B cell (primary cell): Measurements from ENCODE around the gene CFAP65. TPM values are rescaled to one million over a fixed set of nuclear protein-coding genes. Genes with fewer than 3 reads are reported as not detected.

Experiments
- ATAC-seq: fragments of 200-7000 bp; cut with Tn5 transposase; one replicate; pipeline ENCODE4 v1.10.0; 2021; ENCODE audit warnings: low read depth, mild to moderate bottlenecking, moderate number of reproducible peaks, moderate library complexity
- CTCF ChIA-PET: fragments of 350-600 bp; sonication (Branson Sonifier 250); formaldehyde crosslinking; loops from one replicate; lab custom pipeline; 2021; ENCODE audit warnings: antibody characterized with exemption, inconsistent platforms; lab: Charles Lee
- POLR2A ChIA-PET: fragments of 350-600 bp; sonication (Branson Sonifier 250); formaldehyde crosslinking; loops from one replicate; lab custom pipeline; 2021; ENCODE audit warnings: antibody characterized with exemption; lab: Charles Lee
- DNase-seq: peaks from one replicate; pipeline ENCODE4 v3.0.0; 2013
- H2AFZ ChIP-seq: 2 replicates; pipeline ENCODE4 v1.6.1; 2012; ENCODE audit warnings: mild to moderate bottlenecking, low read depth, low read length; ENCODE audit not compliant: insufficient read depth, poor library complexity, severe bottlenecking
- H3K27ac ChIP-seq, 2 donors: 1 replicate in 1 of 2; 2 replicates in 1 of 2; pipeline ENCODE4 v1.5.1; 2012 to 2013; ENCODE audit warnings: low read length in 2 of 2, mild to moderate bottlenecking in 2 of 2, moderate library complexity in 1 of 2
- H3K27me3 ChIP-seq, 4 experiments: fragments of 200-600 bp in 1 of 4; sonication (generic) in 1 of 4; replicated peaks in 1 of 4; 1 replicate in 2 of 4; 2 replicates in 2 of 4; pipeline versions ENCODE4 v1.6.1 to v1.7.0; 2013 to 2016; ENCODE audit warnings: low read length in 3 of 4, mild to moderate bottlenecking in 2 of 4, mixed read lengths in 1 of 4, moderate library complexity in 1 of 4; ENCODE audit not compliant: insufficient read depth in 4 of 4, control insufficient read depth in 3 of 4; ENCODE audit errors: control extremely low read depth in 1 of 4
- H3K36me3 ChIP-seq, 2 experiments: replicated peaks in 1 of 2; 1 replicate in 1 of 2; 2 replicates in 1 of 2; pipeline versions ENCODE4 v1.6.1 to v1.7.1; 2013; ENCODE audit warnings: low read length in 1 of 2; ENCODE audit not compliant: insufficient read depth in 2 of 2, control insufficient read depth in 1 of 2; ENCODE audit errors: control extremely low read depth in 1 of 2, extremely low read depth in 1 of 2
- H3K4me1 ChIP-seq, 2 donors: fragments of 200-600 bp in 1 of 2; sonication (generic) in 1 of 2; 1 replicate in 1 of 2; 2 replicates in 1 of 2; pipeline versions ENCODE4 v1.5.1 to v1.6.1; 2013 to 2017; ENCODE audit warnings: low read length in 2 of 2; ENCODE audit not compliant: control insufficient read depth in 2 of 2, insufficient read depth in 2 of 2
- H3K4me2 ChIP-seq: replicated peaks from 2 replicates; pipeline ENCODE3; 2012; ENCODE audit warnings: mild to moderate bottlenecking, low read depth, low read length; ENCODE audit not compliant: poor library complexity, severe bottlenecking
- H3K4me3 ChIP-seq, 5 experiments: fragments of 200-600 bp in 1 of 5; sonication (generic) in 1 of 5; 1 replicate in 3 of 5; 2 replicates in 2 of 5; pipeline versions ENCODE4 v1.5.1 to v1.7.0; 2011 to 2016; ENCODE audit warnings: low read length in 4 of 5, mild to moderate bottlenecking in 4 of 5, low read depth in 2 of 5, control low read depth in 1 of 5, moderate library complexity in 1 of 5; ENCODE audit not compliant: insufficient read depth in 1 of 5; ENCODE audit errors: control extremely low read depth in 1 of 5, extremely low read depth in 1 of 5
- H3K79me2 ChIP-seq: fragments of 200-600 bp; sonication (generic); one replicate; pipeline ENCODE4 v1.6.0; 2016; ENCODE audit warnings: low read length; ENCODE audit not compliant: control insufficient read depth, insufficient read depth
- H3K9ac ChIP-seq: fragments of 200-600 bp; sonication (generic); 2 replicates; pipeline ENCODE4 v1.6.1; 2017; ENCODE audit warnings: mild to moderate bottlenecking, low read length, moderate library complexity
- H3K9me3 ChIP-seq, 3 donors: one replicate each; pipeline versions ENCODE4 v1.6.1 to v1.7.1; 2013; ENCODE audit warnings: low read length in 2 of 3; ENCODE audit not compliant: control insufficient read depth in 2 of 3, insufficient read depth in 1 of 3; ENCODE audit errors: control extremely low read depth in 1 of 3
- H4K20me1 ChIP-seq: 2 replicates; pipeline ENCODE4 v1.6.0; 2012; ENCODE audit warnings: mild to moderate bottlenecking, low read length; ENCODE audit not compliant: insufficient read depth, control insufficient read depth, poor library complexity, severe bottlenecking
- H3K27ac Mint-ChIP-seq: one replicate; pipeline ENCODE4 v1.8.0; 2021; ENCODE audit warnings: mixed read lengths
- H3K27me3 Mint-ChIP-seq: one replicate; pipeline ENCODE4 v1.8.0; 2021; ENCODE audit warnings: mixed read lengths
- H3K4me1 Mint-ChIP-seq: one replicate; pipeline ENCODE4 v1.8.0; 2021; ENCODE audit warnings: mixed read lengths
- H3K4me3 Mint-ChIP-seq: one replicate; pipeline ENCODE4 v1.8.0; 2021; ENCODE audit warnings: mixed read lengths
- H3K9me3 Mint-ChIP-seq: one replicate; pipeline ENCODE4 v1.8.0; 2022; ENCODE audit warnings: mixed read lengths; ENCODE audit not compliant: insufficient read depth
- EZH2 ChIP-seq: IDR thresholded peaks from 2 replicates; pipeline ENCODE4 v1.6.1; 2012; ENCODE audit warnings: borderline replicate concordance, low read depth, mild to moderate bottlenecking, moderate library complexity, low read length; ENCODE audit not compliant: insufficient read depth, poor library complexity, severe bottlenecking
- WGBS: methylation state at CpG from one replicate; pipeline ENCODE4 v1.1.5; 2013; ENCODE audit warnings: missing lambda C conversion rate; ENCODE audit not compliant: insufficient coverage; 5-methylcytosine and 5-hydroxymethylcytosine counted together
- intact Hi-C: fragments of 100-400 bp; cut with micrococcal nuclease; formaldehyde crosslinking; loops from one replicate; pipeline ENCODE4 v1.10.0; 2022
- polyA plus RNA-seq: library from polyadenylated mRNA; depleted of rRNA; stranded (reverse); fragments of >200 nt; gene quantifications from 2 replicates; pipeline ENCODE4 v1.2.3, GENCODE V29; 2012
- total RNA-seq, 2 donors: library from RNA; stranded (reverse); fragments of 120-200 nt in 1 of 2; gene quantifications; 1 replicate in 1 of 2; 2 replicates in 1 of 2; pipeline versions ENCODE4 v1.2.3 to v1.2.4, GENCODE V29; 2013 to 2022
- TF ChIP-seq, protein P1 (sequence below): fragments of 200-600 bp; IDR thresholded peaks from one replicate; pipeline ENCODE4 v1.8.0; 2022; ENCODE audit warnings: antibody characterized with exemption, mild to moderate bottlenecking

CFAP65 gene
- total and polyA plus RNA-seq, 2 donors (not counting 1 experiment from before 2014, with no cell fraction given): not detected

DNA sequence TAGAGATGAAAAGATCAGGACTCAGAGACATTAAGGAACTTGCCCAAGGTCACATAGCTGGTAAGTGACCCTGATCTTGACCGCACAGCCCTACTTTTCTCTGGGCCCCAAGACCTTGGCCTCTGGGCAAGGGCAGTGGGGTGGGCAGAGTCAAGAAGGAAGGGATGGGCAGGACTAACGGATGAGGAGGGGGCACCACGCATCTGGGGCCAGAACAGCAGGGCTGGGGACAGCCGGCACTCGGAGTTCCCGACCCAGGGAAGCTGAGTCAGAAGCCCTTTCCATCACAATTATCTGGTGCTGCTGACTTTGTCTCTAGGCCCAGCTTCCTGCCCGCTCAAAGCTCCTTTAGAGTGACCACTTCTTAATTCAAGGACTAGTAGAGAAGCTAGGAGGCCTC is 14.4 kb downstream of the CFAP65 start:
- H3K4me3 ChIP-seq: no peak overlapping the region
- H3K79me2 ChIP-seq: no peaks in the 10 kb centered on the region
- no peak for DNase-seq
- H4K20me1 ChIP-seq: no peaks in the 10 kb centered on the region
- intact Hi-C loops: no loop called here
- H3K4me1 ChIP-seq: no peaks in the 10 kb centered on the region
- H3K27ac Mint-ChIP-seq: no peak overlapping the region
- peaks cover 0 to 6% (median 0%) of the 10 kb centered on the region in 3 donors for H3K9me3 ChIP-seq
- POLR2A ChIA-PET: no interaction called here
- CTCF ChIA-PET: interaction anchor here (0.9 to 6.4 kb wide), 5 partner anchors 10 to 127 kb away, joined by 3 to 99 read pairs (median 3); no protein-coding TSS in a partner anchor
- H3K4me1 Mint-ChIP-seq: no peaks in the 10 kb centered on the region
- ATAC-seq: no peak
- no peak overlapping the region for H3K9ac ChIP-seq
- 82% methylated on average over 4 of the region's 7 CpGs for WGBS
- no peak overlapping the region for H2AFZ ChIP-seq
- H3K9me3 Mint-ChIP-seq: no peaks in the 10 kb centered on the region
- TF ChIP-seq EZH2: no peak
- TF ChIP-seq, protein P1, sequence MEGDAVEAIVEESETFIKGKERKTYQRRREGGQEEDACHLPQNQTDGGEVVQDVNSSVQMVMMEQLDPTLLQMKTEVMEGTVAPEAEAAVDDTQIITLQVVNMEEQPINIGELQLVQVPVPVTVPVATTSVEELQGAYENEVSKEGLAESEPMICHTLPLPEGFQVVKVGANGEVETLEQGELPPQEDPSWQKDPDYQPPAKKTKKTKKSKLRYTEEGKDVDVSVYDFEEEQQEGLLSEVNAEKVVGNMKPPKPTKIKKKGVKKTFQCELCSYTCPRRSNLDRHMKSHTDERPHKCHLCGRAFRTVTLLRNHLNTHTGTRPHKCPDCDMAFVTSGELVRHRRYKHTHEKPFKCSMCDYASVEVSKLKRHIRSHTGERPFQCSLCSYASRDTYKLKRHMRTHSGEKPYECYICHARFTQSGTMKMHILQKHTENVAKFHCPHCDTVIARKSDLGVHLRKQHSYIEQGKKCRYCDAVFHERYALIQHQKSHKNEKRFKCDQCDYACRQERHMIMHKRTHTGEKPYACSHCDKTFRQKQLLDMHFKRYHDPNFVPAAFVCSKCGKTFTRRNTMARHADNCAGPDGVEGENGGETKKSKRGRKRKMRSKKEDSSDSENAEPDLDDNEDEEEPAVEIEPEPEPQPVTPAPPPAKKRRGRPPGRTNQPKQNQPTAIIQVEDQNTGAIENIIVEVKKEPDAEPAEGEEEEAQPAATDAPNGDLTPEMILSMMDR: no peak
- H3K4me3 Mint-ChIP-seq: no peak overlapping the region
- no peak overlapping the region for H3K4me2 ChIP-seq
- H3K27ac ChIP-seq: no peak overlapping the region
- H3K36me3 ChIP-seq: no peaks in the 10 kb centered on the region
- H3K27me3 Mint-ChIP-seq: peaks cover 28% of the 10 kb centered on the region
- H3K27me3 ChIP-seq: peaks cover 0 to 20% (median 0%) of the 10 kb centered on the region in 4 experiments

DNA sequence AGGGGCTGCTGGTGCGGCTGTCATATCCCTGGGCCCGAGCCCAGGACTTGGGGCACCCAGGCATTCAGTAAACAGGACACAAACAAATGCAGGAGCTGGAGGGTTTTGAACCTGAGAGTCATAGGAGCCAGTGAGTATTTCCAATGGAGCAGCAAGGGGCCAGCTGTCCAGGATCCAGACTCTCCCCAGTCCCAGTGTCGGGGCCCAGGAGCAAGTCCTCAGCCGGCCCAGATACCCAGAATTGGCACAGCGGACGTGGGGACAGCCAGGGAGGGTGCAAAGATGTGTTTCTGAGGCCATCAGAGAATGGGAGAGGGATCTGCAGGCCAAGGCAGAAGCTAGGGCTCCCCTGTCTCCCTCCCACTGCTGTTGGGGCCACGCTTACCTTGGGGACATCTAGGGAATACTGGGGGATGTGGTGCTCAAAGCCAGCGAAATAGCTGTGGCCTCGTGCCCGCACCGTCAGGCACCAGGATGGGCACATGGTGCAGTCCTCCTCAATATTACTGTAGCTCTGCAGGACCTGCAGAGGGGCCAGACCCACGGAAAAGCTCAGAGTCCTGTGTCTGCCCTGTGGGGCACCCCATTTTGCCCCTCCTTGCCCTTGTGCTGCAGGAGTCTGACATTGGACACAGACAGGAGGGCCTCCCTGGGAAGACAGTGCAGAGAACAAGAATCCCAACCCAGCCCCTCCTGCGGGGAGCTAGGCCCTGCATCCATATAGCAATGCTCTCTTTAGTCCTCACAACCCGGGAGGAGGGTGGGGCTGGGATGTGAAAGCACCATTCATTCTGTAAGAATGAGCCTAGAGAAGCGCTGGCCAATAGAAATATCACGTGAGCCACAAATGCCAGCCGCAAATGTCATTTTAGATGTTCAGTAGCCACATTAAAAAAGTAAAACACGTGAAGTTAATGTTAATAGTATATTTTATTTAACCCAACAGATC is 15.4 kb downstream of the CFAP65 start:
- no peaks in the 10 kb centered on the region for H3K9me3 Mint-ChIP-seq
- H3K4me1 Mint-ChIP-seq: no peaks in the 10 kb centered on the region
- H3K27ac Mint-ChIP-seq: no peak overlapping the region
- WGBS: 92% methylated on average over 13 of the region's 18 CpGs
- no peak overlapping the region for H2AFZ ChIP-seq
- intact Hi-C loops: no loop called here
- H3K4me2 ChIP-seq: no peak overlapping the region
- DNase-seq (no peak), ATAC-seq (no peak)
- H3K4me3 Mint-ChIP-seq: no peak overlapping the region
- no peak overlapping the region for H3K9ac ChIP-seq
- no peak overlapping the region for H3K4me3 ChIP-seq
- CTCF ChIA-PET: interaction anchor here (1.0 to 6.4 kb wide), 5 partner anchors 9 to 133 kb away, joined by 3 to 99 read pairs (median 3); no protein-coding TSS in a partner anchor
- H3K9me3 ChIP-seq: peaks cover 0 to 6% (median 0%) of the 10 kb centered on the region in 3 donors
- TF ChIP-seq EZH2: no peak
- TF ChIP-seq, protein P1: no peak
- POLR2A ChIA-PET: no interaction called here
- no peaks in the 10 kb centered on the region for H3K79me2 ChIP-seq
- H3K27me3 Mint-ChIP-seq: peaks cover 28% of the 10 kb centered on the region
- H3K27me3 ChIP-seq: peaks cover 0 to 22% (median 0%) of the 10 kb centered on the region in 4 experiments
- H3K36me3 ChIP-seq: no peaks in the 10 kb centered on the region
- no peak overlapping the region for H3K27ac ChIP-seq
- no peaks in the 10 kb centered on the region for H4K20me1 ChIP-seq
- H3K4me1 ChIP-seq: no peaks in the 10 kb centered on the region
